Thyroid gland (tissue), 4 donors: Measurements from ENCODE around the gene PTP4A1. TPM values are rescaled to one million over a fixed set of nuclear protein-coding genes. Genes with fewer than 3 reads are reported as not detected.

Source experiments
- DNase-seq, 2 donors: peaks; one replicate each; pipeline ENCODE4 v3.0.0-alpha.2; 2019
- H3K27ac ChIP-seq, 3 donors: fragments of 200-600 bp; sonication (generic); 1 replicate in 2 of 3; 2 replicates in 1 of 3; pipeline ENCODE4 v1.5.1; 2016 to 2019; ENCODE audit warnings: mild to moderate bottlenecking in 1 of 3, moderate library complexity in 1 of 3
- H3K27me3 ChIP-seq: fragments of 200-600 bp; sonication (generic); one replicate; pipeline ENCODE4 v1.5.1; 2019
- H3K36me3 ChIP-seq, 2 donors: fragments of 200-600 bp; sonication (generic); one replicate each; pipeline ENCODE4 v1.5.1; 2016 to 2019
- H3K4me1 ChIP-seq, 2 donors: fragments of 200-600 bp; sonication (generic); one replicate each; pipeline ENCODE4 v1.5.1; 2017 to 2019
- H3K4me3 ChIP-seq, 3 donors: fragments of 200-600 bp; sonication (generic); replicated peaks in 1 of 3; 1 replicate in 2 of 3; 2 replicates in 1 of 3; pipeline ENCODE4 v1.5.1; 2016; ENCODE audit warnings: mild to moderate bottlenecking in 1 of 3
- H3K9me3 ChIP-seq: fragments of 200-600 bp; sonication (generic); one replicate; pipeline ENCODE4 v1.5.1; 2017
- CTCF ChIP-seq, 6 experiments: fragments of 200-600 bp in 3 of 6; fragments of 450-650 bp in 3 of 6; sonication (generic) in 3 of 6; IDR thresholded peaks; one replicate each; pipeline ENCODE4 v1.5.1; 2016 to 2019; ENCODE audit warnings: antibody characterized with exemption in 6 of 6, mild to moderate bottlenecking in 2 of 6, inconsistent platforms in 1 of 6, moderate library complexity in 1 of 6
- POLR2A ChIP-seq, 2 donors: fragments of 450-650 bp; IDR thresholded peaks; one replicate each; pipeline ENCODE4 v1.6.1; 2017; ENCODE audit warnings: antibody characterized with exemption in 2 of 2, mild to moderate bottlenecking in 2 of 2, moderate library complexity in 1 of 2
- WGBS, 2 donors: methylation state at CpG; one replicate each; pipeline ENCODE4 v1.1.5; 2017; 5-methylcytosine and 5-hydroxymethylcytosine counted together
- intact Hi-C: fragments of 100-400 bp; cut with DNase I; formaldehyde crosslinking; loops from one replicate; pipeline ENCODE4 v1.15.1; 2023
- total RNA-seq, 4 donors: library from RNA; depleted of rRNA; stranded (reverse); fragments of >200 nt; gene quantifications; one replicate each; pipeline ENCODE4 v1.2.3, GENCODE V29; 2016

Gene PTP4A1
- total RNA-seq, 4 donors from 2014 or later, result 28.3 to 56.8 (median 33.2) TPM

GRCh38 chr6:63599243-63599642 is 27.0 kb downstream of the PTP4A1 start:
- Histone ChIP-seq H3K27me3 (no peaks in the 10 kb centered on the region), H3K9me3 (no peaks in the 10 kb centered on the region), H3K36me3 (no peaks in the 10 kb centered on the region), H3K4me1 (peaks cover 0 to 6% of the 10 kb centered on the region in 2 donors), H3K4me3 (no peak overlapping the region), H3K27ac (no peak overlapping the region)
- no peak for TF ChIP-seq CTCF (IDR thresholded peaks at IDR 0.05)
- TF ChIP-seq POLR2A (IDR thresholded peaks at IDR 0.05), result no peak
- 89 to 90% methylated on average over 7 of the region's 7 CpGs for WGBS, 2 donors
- no peak for DNase-seq
- intact Hi-C loops, result loop anchor here (2.0 kb wide), 1 partner anchor 166 kb away; no protein-coding TSS in a partner anchor

- no peak for DNase-seq
- 84 to 85% methylated on average over 6 of the region's 6 CpGs for WGBS, 2 donors
These were observed 27.9 kb downstream of the PTP4A1 start for GRCh38 chr6:63600136-63600535.

GRCh38 chr6:63609231-63609630 is 37.0 kb downstream of the PTP4A1 start:
- H3K4me1 ChIP-seq, result no peaks in the 10 kb centered on the region
- DNase-seq, result no peak
- H3K27me3 ChIP-seq, result no peaks in the 10 kb centered on the region
- no peak for TF ChIP-seq CTCF (IDR thresholded peaks at IDR 0.05)
- no peak for TF ChIP-seq POLR2A (IDR thresholded peaks at IDR 0.05)
- intact Hi-C loops, result no loop called here
- WGBS, 2 donors, result 95% methylated on average over 1 of the region's 1 CpG
- H3K27ac ChIP-seq, result no peak overlapping the region
- H3K36me3 ChIP-seq, result no peaks in the 10 kb centered on the region
- no peaks in the 10 kb centered on the region for H3K9me3 ChIP-seq
- H3K4me3 ChIP-seq, result no peak overlapping the region

More at GRCh38 chr6:63600136-63600535, 27.9 kb downstream of the PTP4A1 start:
- intact Hi-C loops, result no loop called here
- TF ChIP-seq POLR2A (IDR thresholded peaks at IDR 0.05) (no peak), CTCF (IDR thresholded peaks at IDR 0.05) (no peak)
- peaks cover 0 to 6% of the 10 kb centered on the region in 2 donors for H3K4me1 ChIP-seq
- no peaks in the 10 kb centered on the region for H3K36me3 ChIP-seq
- no peak overlapping the region for H3K4me3 ChIP-seq
- no peaks in the 10 kb centered on the region for H3K27me3 ChIP-seq
- no peaks in the 10 kb centered on the region for H3K9me3 ChIP-seq
- no peak overlapping the region for H3K27ac ChIP-seq

- intact Hi-C loops, result no loop called here
- Histone ChIP-seq H3K9me3 (no peaks in the 10 kb centered on the region), H3K27ac (no peak overlapping the region), H3K4me3 (no peak overlapping the region), H3K36me3 (no peaks in the 10 kb centered on the region), H3K27me3 (no peaks in the 10 kb centered on the region), H3K4me1 (no peaks in the 10 kb centered on the region)
- 36 to 52% methylated on average over 1 of the region's 1 CpG for WGBS, 2 donors
- TF ChIP-seq CTCF (IDR thresholded peaks at IDR 0.05), result no peak
- DNase-seq, result no peak
These were observed 38.7 kb downstream of the PTP4A1 start for GRCh38 chr6:63610944-63611343.

GRCh38 chr6:63611560-63611959 is 39.3 kb downstream of the PTP4A1 start:
- WGBS, 2 donors, result 88 to 97% methylated on average over 1 of the region's 1 CpG
- intact Hi-C loops, result no loop called here
- H3K27ac ChIP-seq, result no peak overlapping the region
- TF ChIP-seq CTCF (IDR thresholded peaks at IDR 0.05) (no peak), POLR2A (IDR thresholded peaks at IDR 0.05) (no peak)
- H3K4me3 ChIP-seq, result no peak overlapping the region
- no peaks in the 10 kb centered on the region for H3K36me3 ChIP-seq
- DNase-seq, result no peak
- no peaks in the 10 kb centered on the region for H3K4me1 ChIP-seq
- no peaks in the 10 kb centered on the region for H3K9me3 ChIP-seq
- no peaks in the 10 kb centered on the region for H3K27me3 ChIP-seq
